Heart left ventricle (tissue), 16 donors: ENCODE results near the gene TSPAN15. TPM values are rescaled to one million over a fixed set of nuclear protein-coding genes. Genes with fewer than 3 reads are reported as not detected.

Experiments
- ATAC-seq, 4 donors: fragments of 200-7000 bp; cut with Tn5 transposase; one replicate each; pipeline ENCODE4 v1.9.1; 2020 to 2022; ENCODE audit warnings: moderate library complexity in 4 of 4, mild to moderate bottlenecking in 3 of 4, moderate number of reproducible peaks in 1 of 4
- DNase-seq, 5 donors: peaks; one replicate each; pipeline ENCODE4 v3.0.0-alpha.2; 2020
- H3K27ac ChIP-seq, 12 donors: fragments of 200-600 bp; sonication (generic) in 4 of 12; one replicate each; pipeline versions ENCODE4 v1.5.0 to v1.8.0; 2016 to 2022; ENCODE audit warnings: mild to moderate bottlenecking in 2 of 12
- H3K27me3 ChIP-seq, 9 donors: fragments of 200-600 bp; sonication (generic) in 2 of 9; one replicate each; pipeline versions ENCODE4 v1.5.1 to v1.8.0; 2016 to 2022; ENCODE audit warnings: mild to moderate bottlenecking in 3 of 9
- H3K36me3 ChIP-seq, 9 donors: fragments of 200-600 bp; sonication (generic) in 2 of 9; one replicate each; pipeline versions ENCODE4 v1.5.0 to v1.8.0; 2018 to 2022; ENCODE audit warnings: mild to moderate bottlenecking in 2 of 9
- H3K4me1 ChIP-seq, 12 donors: fragments of 200-600 bp; sonication (generic) in 4 of 12; one replicate each; pipeline versions ENCODE4 v1.5.0 to v1.8.0; 2016 to 2022; ENCODE audit warnings: mild to moderate bottlenecking in 3 of 12
- H3K4me3 ChIP-seq, 12 donors: fragments of 200-600 bp; sonication (generic) in 4 of 12; one replicate each; pipeline versions ENCODE4 v1.5.0 to v1.8.0; 2017 to 2022; ENCODE audit warnings: mild to moderate bottlenecking in 9 of 12, moderate library complexity in 4 of 12
- H3K9me3 ChIP-seq, 12 donors: fragments of 200-600 bp; sonication (generic) in 4 of 12; one replicate each; pipeline versions ENCODE4 v1.5.0 to v1.8.0; 2016 to 2022; ENCODE audit warnings: mild to moderate bottlenecking in 1 of 12
- POLR2A ChIP-seq, 2 donors: fragments of 450-650 bp; IDR thresholded peaks; one replicate each; pipeline ENCODE4 v1.6.1; 2017; ENCODE audit warnings: antibody characterized with exemption in 2 of 2, mild to moderate bottlenecking in 2 of 2, moderate library complexity in 2 of 2
- WGBS, 4 donors: extraction: QIAGEN DNeasy Blood & Tissue Kit in 2 of 4; methylation state at CpG; one replicate each; pipeline versions ENCODE4 v1.1.5 to v1.1.7; 2013 to 2018; 5-methylcytosine and 5-hydroxymethylcytosine counted together
- intact Hi-C, 10 donors: fragments of 100-400 bp; cut with DNase I; formaldehyde crosslinking; loops; one replicate each; pipeline versions ENCODE4 v1.11.1 to v1.14.2; 2022
- polyA plus RNA-seq, 2 donors: library from polyadenylated mRNA; stranded (reverse); fragments of 200-250 nt; gene quantifications; one replicate each; pipeline ENCODE4 v1.2.3, GENCODE V29; 2013
- total RNA-seq, 9 donors: library from RNA; depleted of rRNA in 2 of 9; stranded (reverse); fragments of >200 nt in 2 of 9; fragmentation: NEBNext Ultra II Directional in 3 of 9; extraction: Animal tissue kit (Norgen Biotek cat#: 25700) in 3 of 9; gene quantifications; one replicate each; pipeline versions ENCODE4 v1.1.0 to v1.2.4, GENCODE V29; 2016 to 2023
- TF ChIP-seq, protein P1 (sequence below), 12 donors: fragments of 200-600 bp; sonication (generic) in 4 of 12; IDR thresholded peaks; one replicate each; pipeline versions ENCODE4 v1.5.0 to v1.8.0; 2018 to 2022; ENCODE audit warnings: antibody characterized with exemption in 12 of 12, mild to moderate bottlenecking in 5 of 12
- donor health status: ischemic (EF 13 %, LVEDD 7.1; RV severe dilation, severe dysfunction).
- donor health status: healthy with polysubstance abuse.
- donor health status: DM: no; HTN: yes; CAD: no.
- donor health status: DM: no; HTN: no; CAD: no.
- donor health status: ischemic (EF 25% LVEDD 6.9; RV normal size, moderate dysfunction).
- donor health status: ischemic (EF 25% LVEDD 5.7; RV mildly dilated, moderate dysfunction).
- donor health status: healthy.
- donor health status: DM: yes; HTN: yes; CAD: no.
- donor health status: ischemic (EF 35%, LVEDD 5.7; RV mildly dilated, moderate dysfunction).
- donor health status: nonischemic (EF 11% LVEDD 7.7; RV severe dilation, severe dysfunction).
- donor health status: DM: yes; HTN: yes; CAD: no.
- donor health status: PGD.
- donor health status: ischemic (EF 29% LVEDD 5.4; RV normal size, mild dysfunction).
- donor health status: nonischemic (EF 23%, LVEDD 6.1; RV moderate dilation, normal function).

TSPAN15 gene
- total and polyA plus RNA-seq, 11 donors, result 4.5 to 20.2 (median 11.1) TPM

DNA sequence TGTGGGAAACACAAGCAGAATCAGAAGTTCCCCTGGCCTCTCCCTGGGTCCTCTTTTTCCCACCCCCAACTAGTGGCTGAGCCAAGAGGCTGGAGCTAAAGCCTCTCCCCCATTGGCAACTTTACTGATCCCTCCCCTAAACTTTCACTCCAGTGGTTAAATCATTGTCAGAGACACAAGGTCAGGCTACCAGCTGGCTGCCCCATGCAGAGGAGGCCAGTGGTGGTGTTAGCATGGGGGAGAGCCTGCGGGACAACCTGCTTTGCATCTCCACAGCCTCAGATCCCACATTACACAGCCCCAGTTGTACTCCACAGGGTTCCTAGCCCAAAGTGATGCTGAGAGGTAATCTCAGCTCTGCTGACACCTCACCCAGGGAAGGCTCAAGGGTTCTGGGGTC lies 101.0 kb downstream of the TSPAN15 start:
- Histone ChIP-seq H3K4me3 (no peak overlapping the region), H3K27me3 (peaks cover 0 to 6% (median 0%) of the 10 kb centered on the region in 9 donors), H3K9me3 (peaks cover 0 to 36% (median 28%) of the 10 kb centered on the region in 12 donors), H3K36me3 (no peaks in the 10 kb centered on the region), H3K4me1 (no peaks in the 10 kb centered on the region), H3K27ac (no peak overlapping the region)
- WGBS, 4 donors, result 0 to 10% (median 5%) methylated on average over 1 of the region's 1 CpG
- TF ChIP-seq, protein P1, sequence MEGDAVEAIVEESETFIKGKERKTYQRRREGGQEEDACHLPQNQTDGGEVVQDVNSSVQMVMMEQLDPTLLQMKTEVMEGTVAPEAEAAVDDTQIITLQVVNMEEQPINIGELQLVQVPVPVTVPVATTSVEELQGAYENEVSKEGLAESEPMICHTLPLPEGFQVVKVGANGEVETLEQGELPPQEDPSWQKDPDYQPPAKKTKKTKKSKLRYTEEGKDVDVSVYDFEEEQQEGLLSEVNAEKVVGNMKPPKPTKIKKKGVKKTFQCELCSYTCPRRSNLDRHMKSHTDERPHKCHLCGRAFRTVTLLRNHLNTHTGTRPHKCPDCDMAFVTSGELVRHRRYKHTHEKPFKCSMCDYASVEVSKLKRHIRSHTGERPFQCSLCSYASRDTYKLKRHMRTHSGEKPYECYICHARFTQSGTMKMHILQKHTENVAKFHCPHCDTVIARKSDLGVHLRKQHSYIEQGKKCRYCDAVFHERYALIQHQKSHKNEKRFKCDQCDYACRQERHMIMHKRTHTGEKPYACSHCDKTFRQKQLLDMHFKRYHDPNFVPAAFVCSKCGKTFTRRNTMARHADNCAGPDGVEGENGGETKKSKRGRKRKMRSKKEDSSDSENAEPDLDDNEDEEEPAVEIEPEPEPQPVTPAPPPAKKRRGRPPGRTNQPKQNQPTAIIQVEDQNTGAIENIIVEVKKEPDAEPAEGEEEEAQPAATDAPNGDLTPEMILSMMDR (IDR thresholded peaks at IDR 0.05), result no peak
- TF ChIP-seq POLR2A (IDR thresholded peaks at IDR 0.05), result no peak
- intact Hi-C loops, result no loop called here
- ATAC-seq (no peak), DNase-seq (no peak)

DNA sequence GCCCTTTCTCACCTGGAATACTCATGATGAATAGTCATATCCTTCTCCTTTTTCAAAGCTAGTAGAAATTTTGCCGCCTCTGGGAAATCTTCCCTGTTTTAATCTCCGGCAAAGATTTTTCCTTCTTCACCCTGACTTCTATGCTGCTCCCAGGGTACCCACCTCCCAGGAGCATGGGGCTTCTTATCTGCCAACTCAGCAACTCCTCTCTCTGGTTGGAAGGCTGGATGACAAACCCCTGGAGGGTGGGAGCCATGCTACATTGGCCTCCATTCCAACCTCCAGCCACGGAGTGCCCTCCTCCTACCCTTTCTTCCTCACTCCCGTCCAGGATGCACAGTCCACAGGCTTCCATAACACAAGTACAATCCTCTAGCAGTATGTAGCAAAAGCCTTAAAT lies 102.1 kb downstream of the TSPAN15 start:
- Histone ChIP-seq H3K9me3 (peaks cover 0 to 32% (median 26%) of the 10 kb centered on the region in 12 donors), H3K27me3 (peaks cover 0 to 6% (median 0%) of the 10 kb centered on the region in 9 donors), H3K36me3 (no peaks in the 10 kb centered on the region), H3K27ac (no peak overlapping the region), H3K4me1 (no peaks in the 10 kb centered on the region), H3K4me3 (no peak overlapping the region)
- DNase-seq, result no peak
- TF ChIP-seq, protein P1 (IDR thresholded peaks at IDR 0.05), result no peak
- no peak for TF ChIP-seq POLR2A (IDR thresholded peaks at IDR 0.05)
- 73 to 82% (median 79%) methylated on average over 4 of the region's 4 CpGs for WGBS, 4 donors
- ATAC-seq, result no peak
- intact Hi-C loops, result no loop called here

DNA sequence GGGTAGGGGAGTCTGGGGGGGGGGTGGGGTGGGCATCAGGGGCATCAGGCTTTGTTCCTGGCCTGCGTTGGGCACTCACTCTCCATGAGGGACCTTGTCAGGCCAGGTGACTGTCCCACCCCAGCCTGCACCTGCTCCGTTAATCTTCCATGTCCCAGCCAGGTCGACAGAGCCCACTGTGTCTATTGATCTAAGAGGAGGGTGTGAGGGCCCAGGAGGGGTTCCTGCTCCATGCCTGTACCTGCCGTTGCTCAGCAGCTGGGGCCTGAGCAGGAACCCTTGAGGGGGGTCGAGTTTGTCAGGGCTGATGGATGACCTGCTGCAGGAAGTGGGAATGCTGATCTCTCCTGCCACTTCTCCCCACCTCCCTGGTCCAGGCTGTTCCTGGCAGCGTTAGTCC lies 103.3 kb downstream of the TSPAN15 start:
- no peaks in the 10 kb centered on the region for H3K36me3 ChIP-seq
- H3K9me3 ChIP-seq, result peaks cover 0 to 20% (median 15%) of the 10 kb centered on the region in 12 donors
- ATAC-seq (no peak), DNase-seq (no peak)
- TF ChIP-seq, protein P1 (IDR thresholded peaks at IDR 0.05), result no peak
- no peak for TF ChIP-seq POLR2A (IDR thresholded peaks at IDR 0.05)
- no peak overlapping the region for H3K4me3 ChIP-seq
- peaks cover 0 to 6% (median 0%) of the 10 kb centered on the region in 9 donors for H3K27me3 ChIP-seq
- intact Hi-C loops, result no loop called here
- no peaks in the 10 kb centered on the region for H3K4me1 ChIP-seq
- no peak overlapping the region for H3K27ac ChIP-seq
- 33 to 39% (median 37%) methylated on average over 4 to 6 of the region's 6 CpGs for WGBS, 4 donors

Other genes with a start within 250 kb of the TSPAN15 start
- under 1 TPM in 2 of 9 donors, not detected in 7; 0.11 to 0.19 TPM for gene HKDC1, start 231.1 kb upstream of the TSPAN15 start, total RNA-seq
- under 1 TPM in 1 of 2 donors, not detected in 1; 0.14 TPM for gene HKDC1, start 231.1 kb upstream of the TSPAN15 start, polyA plus RNA-seq
- gene HK1, start 173.0 kb upstream of the TSPAN15 start, total RNA-seq, result 100 to 1,000 TPM; 194 to 310 (median 227) TPM
- gene HK1, start 173.0 kb upstream of the TSPAN15 start, polyA plus RNA-seq, result 100 to 1,000 TPM in 1 of 2 donors, 10 to 100 TPM in 1; 83.0 to 284 TPM
- gene TACR2, start 34.5 kb upstream of the TSPAN15 start, total RNA-seq, result under 1 TPM in 4 of 9 donors, not detected in 5; 0.22 to 0.39 (median 0.29) TPM
- gene TACR2, start 34.5 kb upstream of the TSPAN15 start, polyA plus RNA-seq, result under 1 TPM; 0.11 to 0.15 TPM
- gene NEUROG3, start 122.0 kb downstream of the TSPAN15 start, total RNA-seq, result not detected
- not detected for gene NEUROG3, start 122.0 kb downstream of the TSPAN15 start, polyA plus RNA-seq
- gene FAM241B, start 178.8 kb downstream of the TSPAN15 start, total RNA-seq, result 1 to 10 TPM in 7 of 9 donors, under 1 TPM in 2; 0.64 to 7.8 (median 4.5) TPM
- gene FAM241B, start 178.8 kb downstream of the TSPAN15 start, polyA plus RNA-seq, result 1 to 10 TPM; 2.7 to 5.3 TPM